ENCODE results near the gene CST9. TPM values are rescaled to one million over a fixed set of nuclear protein-coding genes. Genes with fewer than 3 reads are reported as not detected.

CST9 gene
- total RNA-seq, 1 experiment from 2014 or later, result not detected

DNA sequence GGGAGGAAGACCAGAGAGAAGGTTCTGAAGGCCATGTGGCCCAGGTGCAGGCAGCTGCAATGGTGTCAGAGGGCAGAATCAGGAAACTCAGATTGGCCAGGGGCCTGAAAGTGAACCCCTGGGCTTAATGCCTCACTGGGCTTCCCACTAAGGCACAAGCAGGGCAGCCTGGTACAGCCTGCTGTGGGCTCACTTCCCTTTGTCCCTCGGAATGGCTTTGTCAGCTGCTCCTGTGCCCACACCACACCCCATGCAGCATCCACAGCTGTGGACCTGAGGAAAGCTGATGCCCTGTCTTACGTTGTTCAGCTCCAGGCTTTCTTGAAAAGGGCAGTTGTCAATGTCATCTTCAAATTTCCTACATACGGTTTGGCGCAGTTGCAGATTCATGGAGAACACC is 2.4 kb downstream of the CST9 start:
- intact Hi-C loops (cut with micrococcal nuclease; ENCODE audit: unreplicated experiment) (no loop called here), in situ Hi-C loops (cut with HindIII; ENCODE audit: low pct_unique_long_range_greater_than_20kb, low sequenced_read_pairs) (no loop called here)
- no peak overlapping the region for H3K4me3 ChIP-seq (ENCODE audit: low read depth in 2 of 2, low read length in 2 of 2)
- TF ChIP-seq TCF7L2 (IDR thresholded peaks at IDR 0.05; ENCODE audit: low read depth, low read length), result no peak
- no peak for TF ChIP-seq SIN3A (IDR thresholded peaks at IDR 0.05; ENCODE audit: borderline replicate concordance, insufficient read depth, low read depth, low read length)
- ATAC-seq, result no peak
- BruUV-seq (replicated peaks), result no TSS peak
- ChIA-PET POLR2A (no interaction called here), CTCF (no interaction called here)
- H3K27ac ChIP-seq (ENCODE audit: low read length), result no peak overlapping the region
- H3K9me3 ChIP-seq (ENCODE audit: control insufficient read depth, insufficient read depth, low read depth, low read length), result no peaks in the 10 kb centered on the region
- DNase-seq (ENCODE audit: low read depth, low spot score), result no peak
- H3K27me3 ChIP-seq (ENCODE audit: control insufficient read depth, insufficient read depth, low read length), result peaks cover 2% of the 10 kb centered on the region; the same call in 1 of the 2 replicates
- no peaks in the 10 kb centered on the region for H3K4me1 ChIP-seq (ENCODE audit: control insufficient read depth, insufficient read depth, low read length)
- no peaks in the 10 kb centered on the region for H3K36me3 ChIP-seq (ENCODE audit: control insufficient read depth, insufficient read depth, low read length)

DNA sequence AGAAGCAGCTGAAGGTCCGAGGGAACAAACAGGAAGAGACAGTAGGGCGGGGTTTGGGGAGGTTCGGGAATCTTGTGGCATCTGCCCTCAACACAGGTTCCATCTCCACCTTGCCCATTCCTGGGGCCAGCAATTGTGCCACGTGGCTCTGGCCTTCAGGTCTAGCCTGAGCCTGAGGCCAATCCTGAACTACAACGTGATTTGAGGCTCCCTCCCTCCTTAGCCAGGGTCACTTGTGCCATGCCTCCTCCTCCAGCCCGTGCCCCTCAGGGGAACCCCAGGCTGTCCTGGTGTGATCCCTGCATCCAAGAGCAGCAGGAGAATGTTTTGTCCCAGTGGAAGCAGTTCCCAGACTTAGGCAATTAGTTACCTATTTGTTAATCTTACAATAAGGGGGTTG is 3.0 kb downstream of the CST9 start:
- peaks cover 2% of the 10 kb centered on the region; the same call in 1 of the 2 replicates for H3K27me3 ChIP-seq (ENCODE audit: control insufficient read depth, insufficient read depth, low read length)
- POLR2A ChIA-PET, result no interaction called here
- ATAC-seq (no peak), DNase-seq (ENCODE audit: low read depth, low spot score) (no peak)
- no peaks in the 10 kb centered on the region for H3K9me3 ChIP-seq (ENCODE audit: control insufficient read depth, insufficient read depth, low read depth, low read length)
- in situ Hi-C loops (cut with HindIII; ENCODE audit: low pct_unique_long_range_greater_than_20kb, low sequenced_read_pairs), result no loop called here
- H3K27ac ChIP-seq (ENCODE audit: low read length), result no peak overlapping the region
- H3K36me3 ChIP-seq (ENCODE audit: control insufficient read depth, insufficient read depth, low read length), result no peaks in the 10 kb centered on the region
- TF ChIP-seq POLR2AphosphoS5 (IDR thresholded peaks at IDR 0.05; ENCODE audit: low read depth, low read length) (no peak), TCF7L2 (IDR thresholded peaks at IDR 0.05; ENCODE audit: low read depth, low read length) (no peak)
- CTCF ChIA-PET, result no interaction called here
- no TSS peak for BruUV-seq (replicated peaks)
- intact Hi-C loops (cut with micrococcal nuclease; ENCODE audit: unreplicated experiment), result no loop called here
- no peaks in the 10 kb centered on the region for H3K4me1 ChIP-seq (ENCODE audit: control insufficient read depth, insufficient read depth, low read length)
- no peak overlapping the region for H3K4me3 ChIP-seq (ENCODE audit: low read depth in 2 of 2, low read length in 2 of 2)

DNA sequence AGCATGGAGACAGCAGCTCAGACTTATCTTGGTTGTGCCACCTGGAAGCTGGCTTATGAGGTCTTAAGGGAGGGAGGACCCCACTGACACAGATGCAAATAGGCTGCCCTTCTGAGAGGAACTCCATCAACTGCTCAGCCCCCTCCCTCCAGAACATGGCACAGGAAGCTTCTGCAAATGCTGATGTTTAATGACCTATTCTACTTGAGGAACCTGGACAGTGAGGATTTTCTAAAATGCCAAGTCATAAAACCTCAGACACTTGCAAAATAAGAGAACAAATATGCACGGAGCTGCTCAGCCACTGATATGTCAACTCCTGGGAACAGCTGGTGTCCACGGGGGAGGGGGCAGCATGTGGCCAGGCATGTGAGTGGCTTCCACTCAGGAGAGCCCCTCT is 3.5 kb downstream of the CST9 start:
- in situ Hi-C loops (cut with HindIII; ENCODE audit: low pct_unique_long_range_greater_than_20kb, low sequenced_read_pairs) (no loop called here), intact Hi-C loops (cut with micrococcal nuclease; ENCODE audit: unreplicated experiment) (no loop called here)
- H3K4me1 ChIP-seq (ENCODE audit: control insufficient read depth, insufficient read depth, low read length), result no peaks in the 10 kb centered on the region
- BruUV-seq (replicated peaks), result no TSS peak
- H3K9me3 ChIP-seq (ENCODE audit: control insufficient read depth, insufficient read depth, low read depth, low read length), result no peaks in the 10 kb centered on the region
- TF ChIP-seq, protein P1, sequence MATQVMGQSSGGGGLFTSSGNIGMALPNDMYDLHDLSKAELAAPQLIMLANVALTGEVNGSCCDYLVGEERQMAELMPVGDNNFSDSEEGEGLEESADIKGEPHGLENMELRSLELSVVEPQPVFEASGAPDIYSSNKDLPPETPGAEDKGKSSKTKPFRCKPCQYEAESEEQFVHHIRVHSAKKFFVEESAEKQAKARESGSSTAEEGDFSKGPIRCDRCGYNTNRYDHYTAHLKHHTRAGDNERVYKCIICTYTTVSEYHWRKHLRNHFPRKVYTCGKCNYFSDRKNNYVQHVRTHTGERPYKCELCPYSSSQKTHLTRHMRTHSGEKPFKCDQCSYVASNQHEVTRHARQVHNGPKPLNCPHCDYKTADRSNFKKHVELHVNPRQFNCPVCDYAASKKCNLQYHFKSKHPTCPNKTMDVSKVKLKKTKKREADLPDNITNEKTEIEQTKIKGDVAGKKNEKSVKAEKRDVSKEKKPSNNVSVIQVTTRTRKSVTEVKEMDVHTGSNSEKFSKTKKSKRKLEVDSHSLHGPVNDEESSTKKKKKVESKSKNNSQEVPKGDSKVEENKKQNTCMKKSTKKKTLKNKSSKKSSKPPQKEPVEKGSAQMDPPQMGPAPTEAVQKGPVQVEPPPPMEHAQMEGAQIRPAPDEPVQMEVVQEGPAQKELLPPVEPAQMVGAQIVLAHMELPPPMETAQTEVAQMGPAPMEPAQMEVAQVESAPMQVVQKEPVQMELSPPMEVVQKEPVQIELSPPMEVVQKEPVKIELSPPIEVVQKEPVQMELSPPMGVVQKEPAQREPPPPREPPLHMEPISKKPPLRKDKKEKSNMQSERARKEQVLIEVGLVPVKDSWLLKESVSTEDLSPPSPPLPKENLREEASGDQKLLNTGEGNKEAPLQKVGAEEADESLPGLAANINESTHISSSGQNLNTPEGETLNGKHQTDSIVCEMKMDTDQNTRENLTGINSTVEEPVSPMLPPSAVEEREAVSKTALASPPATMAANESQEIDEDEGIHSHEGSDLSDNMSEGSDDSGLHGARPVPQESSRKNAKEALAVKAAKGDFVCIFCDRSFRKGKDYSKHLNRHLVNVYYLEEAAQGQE (IDR thresholded peaks at IDR 0.05; ENCODE audit: insufficient read depth in 1 of 2, low read depth in 2 of 2, low read length in 1 of 2), result no peak
- ChIA-PET POLR2A (no interaction called here), CTCF (no interaction called here)
- H3K36me3 ChIP-seq (ENCODE audit: control insufficient read depth, insufficient read depth, low read length), result no peaks in the 10 kb centered on the region
- no peak overlapping the region for H3K27ac ChIP-seq (ENCODE audit: low read length)
- ATAC-seq, result no peak
- DNase-seq (ENCODE audit: low read depth, low spot score), result no peak
- peaks cover 2% of the 10 kb centered on the region; the same call in 1 of the 2 replicates for H3K27me3 ChIP-seq (ENCODE audit: control insufficient read depth, insufficient read depth, low read length)
- H3K4me3 ChIP-seq (ENCODE audit: low read depth in 2 of 2, low read length in 2 of 2), result no peak overlapping the region

DNA sequence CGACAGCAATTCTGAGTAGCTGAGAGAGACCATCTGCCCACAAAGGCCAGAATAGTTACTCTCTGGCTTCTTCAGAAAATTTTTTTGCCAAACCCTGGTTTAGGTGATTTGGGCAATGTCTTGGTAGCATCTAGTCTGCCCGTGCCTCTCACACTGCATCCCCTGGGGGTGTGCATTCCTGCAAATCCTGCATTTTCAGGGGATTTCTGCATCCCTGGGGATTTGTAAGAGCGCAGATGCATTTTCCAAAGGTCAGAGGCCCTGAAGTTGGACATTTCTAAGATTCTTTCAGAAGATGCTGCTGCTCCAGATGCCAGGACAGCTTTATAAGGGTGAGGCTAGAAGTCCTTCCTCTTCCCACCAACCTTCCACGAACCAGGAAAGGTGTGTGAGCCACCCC is 4.0 kb downstream of the CST9 start:
- Histone ChIP-seq H3K27ac (ENCODE audit: low read length) (no peak overlapping the region), H3K27me3 (ENCODE audit: control insufficient read depth, insufficient read depth, low read length) (peaks cover 2% of the 10 kb centered on the region; the same call in 1 of the 2 replicates), H3K4me3 (ENCODE audit: low read depth in 2 of 2, low read length in 2 of 2) (no peak overlapping the region), H3K9me3 (ENCODE audit: control insufficient read depth, insufficient read depth, low read depth, low read length) (no peaks in the 10 kb centered on the region), H3K36me3 (ENCODE audit: control insufficient read depth, insufficient read depth, low read length) (no peaks in the 10 kb centered on the region), H3K4me1 (ENCODE audit: control insufficient read depth, insufficient read depth, low read length) (no peaks in the 10 kb centered on the region)
- ChIA-PET POLR2A (no interaction called here), CTCF (no interaction called here)
- TF ChIP-seq POLR2AphosphoS5 (IDR thresholded peaks at IDR 0.05; ENCODE audit: low read depth, low read length) (no peak), SIN3A (IDR thresholded peaks at IDR 0.05; ENCODE audit: borderline replicate concordance, insufficient read depth, low read depth, low read length) (no peak), TCF7L2 (IDR thresholded peaks at IDR 0.05; ENCODE audit: low read depth, low read length) (no peak)
- TF ChIP-seq, protein P2, sequence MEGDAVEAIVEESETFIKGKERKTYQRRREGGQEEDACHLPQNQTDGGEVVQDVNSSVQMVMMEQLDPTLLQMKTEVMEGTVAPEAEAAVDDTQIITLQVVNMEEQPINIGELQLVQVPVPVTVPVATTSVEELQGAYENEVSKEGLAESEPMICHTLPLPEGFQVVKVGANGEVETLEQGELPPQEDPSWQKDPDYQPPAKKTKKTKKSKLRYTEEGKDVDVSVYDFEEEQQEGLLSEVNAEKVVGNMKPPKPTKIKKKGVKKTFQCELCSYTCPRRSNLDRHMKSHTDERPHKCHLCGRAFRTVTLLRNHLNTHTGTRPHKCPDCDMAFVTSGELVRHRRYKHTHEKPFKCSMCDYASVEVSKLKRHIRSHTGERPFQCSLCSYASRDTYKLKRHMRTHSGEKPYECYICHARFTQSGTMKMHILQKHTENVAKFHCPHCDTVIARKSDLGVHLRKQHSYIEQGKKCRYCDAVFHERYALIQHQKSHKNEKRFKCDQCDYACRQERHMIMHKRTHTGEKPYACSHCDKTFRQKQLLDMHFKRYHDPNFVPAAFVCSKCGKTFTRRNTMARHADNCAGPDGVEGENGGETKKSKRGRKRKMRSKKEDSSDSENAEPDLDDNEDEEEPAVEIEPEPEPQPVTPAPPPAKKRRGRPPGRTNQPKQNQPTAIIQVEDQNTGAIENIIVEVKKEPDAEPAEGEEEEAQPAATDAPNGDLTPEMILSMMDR (IDR thresholded peaks at IDR 0.05), result no peak
- TF ChIP-seq, protein P1 (IDR thresholded peaks at IDR 0.05; ENCODE audit: insufficient read depth in 1 of 2, low read depth in 2 of 2, low read length in 1 of 2), result no peak
- ATAC-seq, result no peak
- BruUV-seq (replicated peaks), result no TSS peak
- no peak for DNase-seq (ENCODE audit: low read depth, low spot score)
- in situ Hi-C loops (cut with HindIII; ENCODE audit: low pct_unique_long_range_greater_than_20kb, low sequenced_read_pairs) (no loop called here), intact Hi-C loops (cut with micrococcal nuclease; ENCODE audit: unreplicated experiment) (no loop called here)

All from Panc1 (cell line).